Hepatocyte (in vitro differentiated cells): ENCODE measurements around the gene CRB1. TPM values are rescaled to one million over a fixed set of nuclear protein-coding genes. Genes with fewer than 3 reads are reported as not detected.

ENCODE experiments used
- DNase-seq: peaks from one replicate; pipeline ENCODE4 v3.0.0-alpha.2; 2016; ENCODE audit warnings: low spot score
- H2AFZ ChIP-seq: fragments of 200-600 bp; sonication (generic); 2 replicates; pipeline ENCODE4 v1.6.0; 2016; ENCODE audit warnings: antibody characterized with exemption, mild to moderate bottlenecking
- H3K27ac ChIP-seq: fragments of 200-600 bp; sonication (generic); 2 replicates; pipeline ENCODE4 v1.5.1; 2016; ENCODE audit warnings: mild to moderate bottlenecking
- H3K27me3 ChIP-seq: fragments of 200-600 bp; sonication (generic); 2 replicates; pipeline ENCODE4 v1.6.1; 2016
- H3K36me3 ChIP-seq: fragments of 200-600 bp; sonication (generic); replicated peaks from 2 replicates; pipeline ENCODE4 v1.5.1; 2016; ENCODE audit warnings: low read depth; ENCODE audit not compliant: insufficient read depth
- H3K4me1 ChIP-seq: fragments of 200-600 bp; sonication (generic); 2 replicates; pipeline ENCODE4 v1.5.1; 2016; ENCODE audit warnings: mild to moderate bottlenecking, moderate library complexity; ENCODE audit not compliant: insufficient read depth
- H3K4me2 ChIP-seq: fragments of 200-600 bp; sonication (generic); 2 replicates; pipeline ENCODE4 v1.6.0; 2016
- H3K4me3 ChIP-seq: fragments of 200-600 bp; sonication (generic); 2 replicates; pipeline ENCODE4 v1.5.1; 2016; ENCODE audit warnings: mild to moderate bottlenecking
- H3K79me2 ChIP-seq: fragments of 200-600 bp; sonication (generic); 2 replicates; pipeline ENCODE4 v1.6.0; 2017; ENCODE audit warnings: mild to moderate bottlenecking
- H3K9me2 ChIP-seq: fragments of 200-600 bp; sonication (generic); replicated peaks from 2 replicates; pipeline ENCODE4 v1.6.0; 2017; ENCODE audit warnings: mild to moderate bottlenecking; ENCODE audit not compliant: insufficient read depth
- H3K9me3 ChIP-seq: fragments of 200-600 bp; sonication (generic); 2 replicates; pipeline ENCODE4 v1.5.1; 2016; ENCODE audit warnings: low read depth, mild to moderate bottlenecking
- H4K20me1 ChIP-seq: fragments of 200-600 bp; sonication (generic); 2 replicates; pipeline ENCODE4 v1.6.0; 2016; ENCODE audit warnings: mild to moderate bottlenecking; ENCODE audit not compliant: insufficient read depth, poor library complexity, severe bottlenecking
- EZH2 ChIP-seq: fragments of 200-600 bp; sonication (generic); IDR thresholded peaks from 2 replicates; pipeline ENCODE4 v1.6.1; 2016; ENCODE audit warnings: antibody characterized with exemption, mild to moderate bottlenecking, borderline replicate concordance
- EZH2phosphoT487 ChIP-seq: fragments of 200-600 bp; sonication (generic); IDR thresholded peaks from one replicate; pipeline ENCODE4 v1.6.1; 2018; ENCODE audit warnings: antibody characterized with exemption, mild to moderate bottlenecking, low read depth, moderate library complexity; ENCODE audit not compliant: unreplicated experiment, severe bottlenecking
- WGBS: methylation state at CpG from one replicate; pipeline ENCODE4 v1.1.6; 2016; ENCODE audit warnings: low lambda C conversion rate; ENCODE audit errors: missing lambda C conversion rate; 5-methylcytosine and 5-hydroxymethylcytosine counted together
- polyA plus RNA-seq: library from polyadenylated mRNA; unstranded; fragments of >200 nt; fragmentation: Nextera tagmentation; extraction: Ambion mirVana; gene quantifications from 2 replicates; pipeline ENCODE4 v1.2.1, GENCODE V29; 2016
- total RNA-seq: library from RNA; depleted of rRNA; stranded (reverse); fragments of >200 nt; gene quantifications from 2 replicates; pipeline ENCODE4 v1.2.3, GENCODE V29; 2014
- TF ChIP-seq, protein P1 (sequence below): fragments of 200-600 bp; sonication (generic); IDR thresholded peaks from 2 replicates; pipeline ENCODE4 v1.5.1; 2016; ENCODE audit warnings: antibody characterized with exemption, mild to moderate bottlenecking; ENCODE audit not compliant: poor library complexity

The CRB1 gene
- total and polyA plus RNA-seq, 2 experiments from 2014 or later, result 0.30 TPM; not detected in 1

DNA sequence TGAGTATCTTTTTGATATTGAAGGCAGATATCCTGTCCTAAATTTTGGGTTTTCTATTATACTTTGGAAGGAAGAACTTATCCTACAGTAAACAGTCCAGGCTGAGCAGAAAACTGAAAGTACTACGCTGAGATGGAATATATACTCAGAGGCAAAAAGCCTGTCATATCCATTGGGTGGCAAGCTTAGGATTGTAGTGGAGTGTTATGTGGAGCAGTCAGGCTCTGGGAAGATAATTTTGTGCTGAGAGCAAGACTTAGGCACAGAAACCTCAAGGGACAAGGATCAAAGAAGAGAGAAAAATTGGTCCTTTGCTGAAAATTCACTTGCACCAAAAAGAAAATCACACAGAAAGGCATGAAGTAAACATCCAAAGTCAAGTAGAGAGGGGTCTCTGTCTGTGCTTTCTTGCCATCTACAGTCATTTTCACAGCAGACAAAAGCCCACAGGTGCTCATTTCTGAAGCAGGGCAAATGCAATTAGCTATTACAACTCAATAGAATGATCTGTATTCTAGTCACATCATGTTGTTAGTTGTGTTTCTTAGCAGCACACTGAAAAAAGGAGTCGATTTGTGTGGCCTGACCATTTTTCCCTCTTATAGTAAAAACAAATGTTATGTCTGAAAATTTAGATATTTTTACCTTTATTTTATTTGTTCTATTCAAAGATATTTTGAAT is 38.5 kb downstream of the CRB1 start:
- Histone ChIP-seq H3K27me3 (no peaks in the 10 kb centered on the region), H3K4me3 (no peak overlapping the region), H3K4me2 (peak overlapping the region; percentile 37), H3K79me2 (no peaks in the 10 kb centered on the region), H4K20me1 (no peaks in the 10 kb centered on the region), H3K9me2 (no peaks in the 10 kb centered on the region), H3K4me1 (no peaks in the 10 kb centered on the region), H3K27ac (no peak overlapping the region), H3K9me3 (no peaks in the 10 kb centered on the region), H2AFZ (no peak overlapping the region), H3K36me3 (no peaks in the 10 kb centered on the region)
- TF ChIP-seq EZH2phosphoT487 (no peak), EZH2 (no peak)
- TF ChIP-seq, protein P1, sequence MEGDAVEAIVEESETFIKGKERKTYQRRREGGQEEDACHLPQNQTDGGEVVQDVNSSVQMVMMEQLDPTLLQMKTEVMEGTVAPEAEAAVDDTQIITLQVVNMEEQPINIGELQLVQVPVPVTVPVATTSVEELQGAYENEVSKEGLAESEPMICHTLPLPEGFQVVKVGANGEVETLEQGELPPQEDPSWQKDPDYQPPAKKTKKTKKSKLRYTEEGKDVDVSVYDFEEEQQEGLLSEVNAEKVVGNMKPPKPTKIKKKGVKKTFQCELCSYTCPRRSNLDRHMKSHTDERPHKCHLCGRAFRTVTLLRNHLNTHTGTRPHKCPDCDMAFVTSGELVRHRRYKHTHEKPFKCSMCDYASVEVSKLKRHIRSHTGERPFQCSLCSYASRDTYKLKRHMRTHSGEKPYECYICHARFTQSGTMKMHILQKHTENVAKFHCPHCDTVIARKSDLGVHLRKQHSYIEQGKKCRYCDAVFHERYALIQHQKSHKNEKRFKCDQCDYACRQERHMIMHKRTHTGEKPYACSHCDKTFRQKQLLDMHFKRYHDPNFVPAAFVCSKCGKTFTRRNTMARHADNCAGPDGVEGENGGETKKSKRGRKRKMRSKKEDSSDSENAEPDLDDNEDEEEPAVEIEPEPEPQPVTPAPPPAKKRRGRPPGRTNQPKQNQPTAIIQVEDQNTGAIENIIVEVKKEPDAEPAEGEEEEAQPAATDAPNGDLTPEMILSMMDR, result no peak
- WGBS, result 74% methylated on average over 2 of the region's 2 CpGs
- DNase-seq, result no peak

DNA sequence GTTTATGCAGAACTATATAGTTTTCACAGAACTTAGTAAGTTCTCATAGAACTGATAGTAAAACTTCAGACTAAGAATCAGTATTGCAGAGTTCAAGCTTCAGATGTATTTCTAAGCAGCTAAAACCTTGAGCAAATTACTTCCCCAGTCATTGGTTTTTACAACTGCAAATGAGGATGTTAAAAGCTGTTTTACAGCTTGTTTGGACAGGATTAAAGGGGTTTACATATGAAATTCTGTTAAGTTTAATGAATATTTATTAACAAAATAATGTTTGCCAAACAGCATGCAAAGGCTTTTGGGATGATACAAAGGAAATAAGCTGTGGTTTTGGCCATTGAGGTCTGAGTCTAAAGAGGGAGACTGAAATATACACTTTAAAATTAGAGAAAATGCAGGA is 39.1 kb downstream of the CRB1 start:
- Histone ChIP-seq H3K9me2 (no peaks in the 10 kb centered on the region), H3K9me3 (no peaks in the 10 kb centered on the region), H4K20me1 (no peaks in the 10 kb centered on the region), H3K79me2 (no peaks in the 10 kb centered on the region), H3K36me3 (no peaks in the 10 kb centered on the region), H3K27ac (peak overlapping the region; percentile 25), H3K27me3 (no peaks in the 10 kb centered on the region), H3K4me1 (no peaks in the 10 kb centered on the region), H3K4me3 (no peak overlapping the region), H3K4me2 (peak overlapping the region; percentile 37), H2AFZ (no peak overlapping the region)
- TF ChIP-seq, protein P1, result no peak
- TF ChIP-seq EZH2phosphoT487 (no peak), EZH2 (no peak)
- no peak for DNase-seq

DNA sequence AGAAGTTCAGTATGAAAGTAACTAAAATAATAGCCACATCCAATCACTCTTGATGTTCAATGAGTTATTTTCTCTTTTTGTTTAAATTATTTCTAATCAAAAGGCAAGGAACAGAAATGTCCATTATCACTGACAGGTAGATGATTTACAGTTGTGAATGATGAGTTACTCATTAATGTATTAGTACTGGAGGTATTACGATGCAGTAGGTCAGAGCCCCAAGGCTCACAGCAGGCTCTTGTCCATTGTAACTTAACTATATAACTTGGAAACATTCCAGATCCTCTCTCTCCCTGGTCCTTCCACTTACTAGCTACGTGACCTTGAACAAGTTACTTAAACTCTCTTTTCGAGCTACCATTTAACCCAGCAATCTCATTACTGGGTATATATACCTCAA is 39.5 kb downstream of the CRB1 start:
- H3K27ac ChIP-seq, result peak overlapping the region; percentile 25
- WGBS, result 47% methylated on average over 3 of the region's 3 CpGs
- H3K4me2 ChIP-seq, result no peak overlapping the region
- TF ChIP-seq, protein P1, result no peak
- no peak for TF ChIP-seq EZH2
- no peak for TF ChIP-seq EZH2phosphoT487
- no peaks in the 10 kb centered on the region for H3K9me2 ChIP-seq
- no peaks in the 10 kb centered on the region for H3K79me2 ChIP-seq
- no peak overlapping the region for H2AFZ ChIP-seq
- no peaks in the 10 kb centered on the region for H3K4me1 ChIP-seq
- H3K36me3 ChIP-seq, result no peaks in the 10 kb centered on the region
- no peaks in the 10 kb centered on the region for H3K9me3 ChIP-seq
- peak; percentile 40 for DNase-seq
- no peaks in the 10 kb centered on the region for H3K27me3 ChIP-seq
- H3K4me3 ChIP-seq, result no peak overlapping the region
- no peaks in the 10 kb centered on the region for H4K20me1 ChIP-seq

- H3K36me3 ChIP-seq, result no peaks in the 10 kb centered on the region
- H3K4me3 ChIP-seq, result no peak overlapping the region
- no peaks in the 10 kb centered on the region for H4K20me1 ChIP-seq
- no peaks in the 10 kb centered on the region for H3K9me3 ChIP-seq
- TF ChIP-seq EZH2, result no peak
- TF ChIP-seq, protein P1, result no peak
- TF ChIP-seq EZH2phosphoT487, result no peak
- H2AFZ ChIP-seq, result no peak overlapping the region
- no peak for DNase-seq
- 92% methylated on average over 4 of the region's 4 CpGs for WGBS
- no peaks in the 10 kb centered on the region for H3K9me2 ChIP-seq
- no peaks in the 10 kb centered on the region for H3K27me3 ChIP-seq
- H3K4me1 ChIP-seq, result peaks cover 7% of the 10 kb centered on the region
- no peak overlapping the region for H3K27ac ChIP-seq
- no peaks in the 10 kb centered on the region for H3K79me2 ChIP-seq
- H3K4me2 ChIP-seq, result no peak overlapping the region
Observed at GRCh38 chr1:197311081-197311480, 43.0 kb downstream of the CRB1 start.
